Thoracic aorta (tissue), 2 donors: Measurements from ENCODE around the gene PIK3C2G. TPM values are rescaled to one million over a fixed set of nuclear protein-coding genes. Genes with fewer than 3 reads are reported as not detected.

Experiments used
- ATAC-seq: fragments of 150-250 bp; one replicate; pipeline ENCODE4 v1.8.0; 2017; ENCODE audit warnings: low read depth; ENCODE audit not compliant: insufficient number of reproducible peaks, low FRiP score
- DNase-seq: peaks from one replicate; pipeline ENCODE4 v3.0.0-alpha.2; 2020; ENCODE audit warnings: low spot score
- H3K27ac ChIP-seq, 2 donors: fragments of 200-600 bp; sonication (generic); 1 replicate in 1 of 2; 2 replicates in 1 of 2; pipeline ENCODE4 v1.5.1; 2016; ENCODE audit warnings: mild to moderate bottlenecking in 2 of 2, moderate library complexity in 2 of 2
- H3K27me3 ChIP-seq: fragments of 200-600 bp; sonication (generic); replicated peaks from 2 replicates; pipeline ENCODE4 v1.6.0; 2016; ENCODE audit warnings: mild to moderate bottlenecking; ENCODE audit not compliant: insufficient read depth
- H3K36me3 ChIP-seq: fragments of 200-600 bp; sonication (generic); one replicate; pipeline ENCODE4 v1.5.1; 2016
- H3K4me1 ChIP-seq, 2 donors: fragments of 200-600 bp; sonication (generic); 1 replicate in 1 of 2; 2 replicates in 1 of 2; pipeline versions ENCODE4 v1.5.1 to v1.6.0; 2016; ENCODE audit warnings: low read depth in 2 of 2, mild to moderate bottlenecking in 1 of 2; ENCODE audit not compliant: control insufficient read depth in 1 of 2
- H3K4me3 ChIP-seq: fragments of 200-600 bp; sonication (generic); 2 replicates; pipeline ENCODE4 v1.5.1; 2016; ENCODE audit warnings: mild to moderate bottlenecking
- H3K9me3 ChIP-seq: fragments of 200-600 bp; sonication (generic); 2 replicates; pipeline ENCODE4 v1.5.1; 2016
- total RNA-seq, 2 donors: library from RNA; depleted of rRNA; stranded (reverse); fragments of >200 nt; gene quantifications; one replicate each; pipeline versions ENCODE4 v1.1.0 to v1.2.3, GENCODE V29; 2016
- TF ChIP-seq, protein P1 (sequence below): fragments of 200-600 bp; sonication (generic); IDR thresholded peaks from one replicate; pipeline ENCODE4 v1.5.1; 2019; ENCODE audit warnings: antibody characterized with exemption

Gene PIK3C2G
- total RNA-seq, 2 donors from 2014 or later, result not detected

- Histone ChIP-seq H3K36me3 (no peaks in the 10 kb centered on the region), H3K9me3 (peaks cover 11% of the 10 kb centered on the region)
- TF ChIP-seq, protein P1, sequence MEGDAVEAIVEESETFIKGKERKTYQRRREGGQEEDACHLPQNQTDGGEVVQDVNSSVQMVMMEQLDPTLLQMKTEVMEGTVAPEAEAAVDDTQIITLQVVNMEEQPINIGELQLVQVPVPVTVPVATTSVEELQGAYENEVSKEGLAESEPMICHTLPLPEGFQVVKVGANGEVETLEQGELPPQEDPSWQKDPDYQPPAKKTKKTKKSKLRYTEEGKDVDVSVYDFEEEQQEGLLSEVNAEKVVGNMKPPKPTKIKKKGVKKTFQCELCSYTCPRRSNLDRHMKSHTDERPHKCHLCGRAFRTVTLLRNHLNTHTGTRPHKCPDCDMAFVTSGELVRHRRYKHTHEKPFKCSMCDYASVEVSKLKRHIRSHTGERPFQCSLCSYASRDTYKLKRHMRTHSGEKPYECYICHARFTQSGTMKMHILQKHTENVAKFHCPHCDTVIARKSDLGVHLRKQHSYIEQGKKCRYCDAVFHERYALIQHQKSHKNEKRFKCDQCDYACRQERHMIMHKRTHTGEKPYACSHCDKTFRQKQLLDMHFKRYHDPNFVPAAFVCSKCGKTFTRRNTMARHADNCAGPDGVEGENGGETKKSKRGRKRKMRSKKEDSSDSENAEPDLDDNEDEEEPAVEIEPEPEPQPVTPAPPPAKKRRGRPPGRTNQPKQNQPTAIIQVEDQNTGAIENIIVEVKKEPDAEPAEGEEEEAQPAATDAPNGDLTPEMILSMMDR, result no peak
Observed at GRCh38 chr12:18297902-18298301, 36.6 kb downstream of the PIK3C2G start.

GRCh38 chr12:18302809-18303430, 41.6 kb downstream of the PIK3C2G start:
- Histone ChIP-seq H3K36me3 (no peaks in the 10 kb centered on the region), H3K27me3 (no peaks in the 10 kb centered on the region), H3K9me3 (peaks cover 11% of the 10 kb centered on the region), H3K27ac (no peak overlapping the region), H3K4me3 (no peak overlapping the region), H3K4me1 (no peaks in the 10 kb centered on the region)
- no peak for DNase-seq
- ATAC-seq, result no peak
- TF ChIP-seq, protein P1, result no peak

More at GRCh38 chr12:18297902-18298301, 36.6 kb downstream of the PIK3C2G start:
- Histone ChIP-seq H3K27ac (no peak overlapping the region), H3K27me3 (no peaks in the 10 kb centered on the region), H3K4me1 (no peaks in the 10 kb centered on the region), H3K4me3 (no peak overlapping the region)
- DNase-seq (no peak), ATAC-seq (no peak)

DNA sequence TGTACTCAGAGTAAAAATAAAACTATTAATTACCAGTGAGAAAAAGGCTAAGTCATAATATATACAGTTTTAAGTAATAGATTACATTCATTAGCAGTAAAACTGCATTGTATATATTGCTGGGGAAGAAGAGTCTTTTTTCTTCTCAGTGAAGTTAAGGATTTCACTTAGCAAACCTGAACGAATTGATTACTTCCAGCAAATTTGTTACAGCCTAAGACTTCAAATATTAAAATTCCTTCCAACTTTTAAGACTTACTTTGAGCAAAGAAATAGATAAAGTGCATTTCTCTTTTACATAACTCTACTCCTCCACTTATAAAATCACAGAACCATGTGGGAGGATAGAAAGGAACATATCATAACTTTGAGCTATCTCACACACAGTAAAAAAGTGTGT, 43.3 kb downstream of the PIK3C2G start:
- TF ChIP-seq, protein P1, result no peak
- DNase-seq (no peak), ATAC-seq (no peak)

DNA sequence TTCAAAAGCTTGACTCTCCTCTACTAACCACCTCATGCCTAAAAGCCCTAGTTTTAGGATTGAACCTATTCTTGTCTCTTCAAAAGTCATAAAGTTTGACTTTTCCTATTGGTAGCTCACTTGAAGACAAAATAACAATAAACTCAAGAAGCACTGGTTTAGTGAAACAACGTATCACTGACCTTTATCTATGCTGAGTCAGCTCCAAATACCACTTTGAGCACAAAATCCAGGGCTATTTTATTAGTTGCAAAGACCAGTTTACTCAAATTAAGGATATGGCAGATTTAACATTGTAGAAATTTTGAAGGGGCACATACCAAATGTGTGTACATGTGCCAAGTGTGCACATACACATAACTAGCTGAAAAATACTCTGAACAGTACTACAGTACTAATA, 45.0 kb downstream of the PIK3C2G start:
- Histone ChIP-seq H3K27ac (no peak overlapping the region), H3K9me3 (peaks cover 1% of the 10 kb centered on the region), H3K27me3 (no peaks in the 10 kb centered on the region), H3K36me3 (no peaks in the 10 kb centered on the region), H3K4me1 (no peaks in the 10 kb centered on the region), H3K4me3 (no peak overlapping the region)
- ATAC-seq, result no peak
- TF ChIP-seq, protein P1, result no peak
- DNase-seq, result no peak

More for the DNA sequence above, 43.3 kb downstream of the PIK3C2G start:
- H3K27me3 ChIP-seq, result no peaks in the 10 kb centered on the region
- H3K36me3 ChIP-seq, result no peaks in the 10 kb centered on the region
- H3K27ac ChIP-seq, result no peak overlapping the region
- H3K4me3 ChIP-seq, result no peak overlapping the region
- no peaks in the 10 kb centered on the region for H3K4me1 ChIP-seq
- peaks cover 11% of the 10 kb centered on the region for H3K9me3 ChIP-seq

GRCh38 chr12:18313306-18313705, 52.0 kb downstream of the PIK3C2G start:
- DNase-seq, result no peak
- TF ChIP-seq, protein P1, result no peak
- no peaks in the 10 kb centered on the region for H3K36me3 ChIP-seq
- H3K27ac ChIP-seq, result no peak overlapping the region
- H3K9me3 ChIP-seq, result no peaks in the 10 kb centered on the region
- H3K27me3 ChIP-seq, result no peaks in the 10 kb centered on the region
- no peaks in the 10 kb centered on the region for H3K4me1 ChIP-seq
- no peak for ATAC-seq
- no peak overlapping the region for H3K4me3 ChIP-seq
